HG03575 (cell line): ENCODE measurements around the gene ULK4.
"Not testable (repeated sequence)": the region's sequence is repeated elsewhere in the genome, so short reads cannot be mapped to it uniquely, and the experiment has no call there.

ENCODE experiments used
- ATAC-seq: cut with Tn5 transposase; IDR thresholded peaks from one replicate; pipeline ENCODE4 v1.9.1; 2021; ENCODE audit not compliant: unreplicated experiment, insufficient number of reproducible peaks, low FRiP score; ENCODE audit errors: extremely low read depth

Gene ULK4

GRCh38 chr3:41320953-41321641, 640.8 kb downstream of the ULK4 start:
- ATAC-seq: no peak

- no peak for ATAC-seq
Measured at GRCh38 chr3:41318520-41318919, 643.4 kb downstream of the ULK4 start.

- ATAC-seq: no peak
Measured at GRCh38 chr3:41317718-41318117, 644.2 kb downstream of the ULK4 start.

- ATAC-seq: no peak
Measured at GRCh38 chr3:41317298-41317697, 644.6 kb downstream of the ULK4 start.

- ATAC-seq: no peak
Measured at GRCh38 chr3:41315126-41315525, 646.8 kb downstream of the ULK4 start.

GRCh38 chr3:41308119-41308518, 653.8 kb downstream of the ULK4 start:
- no peak for ATAC-seq

- ATAC-seq: no peak
Measured at GRCh38 chr3:41307065-41307464, 654.8 kb downstream of the ULK4 start.

- no peak for ATAC-seq
Measured at GRCh38 chr3:41304593-41304992, 657.3 kb downstream of the ULK4 start.

- no peak for ATAC-seq
Measured at GRCh38 chr3:41302295-41302694, 659.6 kb downstream of the ULK4 start.

GRCh38 chr3:41301548-41301947, 660.4 kb downstream of the ULK4 start:
- ATAC-seq: no peak

GRCh38 chr3:41299036-41299435, 662.9 kb downstream of the ULK4 start:
- no peak for ATAC-seq

- no peak for ATAC-seq
Measured at GRCh38 chr3:41297750-41298149, 664.2 kb downstream of the ULK4 start.

GRCh38 chr3:41296556-41296955, 665.3 kb downstream of the ULK4 start:
- ATAC-seq: no peak

GRCh38 chr3:41295740-41296139, 666.2 kb downstream of the ULK4 start:
- ATAC-seq: no peak

- no peak for ATAC-seq
Measured at GRCh38 chr3:41293169-41293681, 668.7 kb downstream of the ULK4 start.

- no peak for ATAC-seq
Measured at GRCh38 chr3:41290736-41291135, 671.2 kb downstream of the ULK4 start.

- ATAC-seq: no peak
Measured at GRCh38 chr3:41290306-41290705, 671.6 kb downstream of the ULK4 start.

- no peak for ATAC-seq
Measured at GRCh38 chr3:41288785-41289184, 673.1 kb downstream of the ULK4 start.

GRCh38 chr3:41286305-41286704, 675.6 kb downstream of the ULK4 start:
- ATAC-seq: no peak

GRCh38 chr3:41284934-41285333, 677.0 kb downstream of the ULK4 start:
- ATAC-seq: not testable (repeated sequence)
